OCI-LY7 (cell line): ENCODE results near the gene E2F8. TPM values are rescaled to one million over a fixed set of nuclear protein-coding genes. Genes with fewer than 3 reads are reported as not detected.

Experiments used
- BruUV-seq: library from RNA; stranded (reverse); fragments of 400-500 nt; replicated peaks from 2 replicates; lab custom pipeline; 2021; lab: Mats Ljungman, UMichigan
- CTCF ChIA-PET: fragments of 300-600 bp; sonication (Branson Sonifier 250); formaldehyde crosslinking; loops from one replicate; lab custom pipeline; 2022; ENCODE audit warnings: antibody characterized with exemption; ENCODE audit not compliant: unreplicated experiment; lab: Charles Lee
- POLR2A ChIA-PET: fragments of 300-600 bp; sonication (Branson Sonifier 250); formaldehyde crosslinking; loops from one replicate; lab custom pipeline; 2022; ENCODE audit warnings: antibody characterized with exemption; lab: Charles Lee
- DNase-seq: peaks from one replicate; pipeline ENCODE4 v3.0.0-alpha.2; 2015; ENCODE audit warnings: low spot score
- H2AFZ ChIP-seq: fragments of 200-600 bp; sonication (generic), shearing (Covaris generic); 2 replicates; pipeline ENCODE4 v1.6.1; 2014; ENCODE audit warnings: mild to moderate bottlenecking, antibody characterized with exemption, low read length, moderate library complexity
- H3K27ac ChIP-seq: fragments of 200-600 bp; sonication (generic); 2 replicates; pipeline ENCODE4 v1.5.1; 2014; ENCODE audit warnings: mixed run types, low read depth, mild to moderate bottlenecking, moderate library complexity, low read length, inconsistent platforms; ENCODE audit not compliant: poor library complexity, severe bottlenecking
- H3K36me3 ChIP-seq: fragments of 200-600 bp; sonication (generic); 2 replicates; pipeline ENCODE4 v1.6.1; 2014; ENCODE audit warnings: mild to moderate bottlenecking, antibody characterized with exemption, low read length, moderate library complexity, mixed read lengths; ENCODE audit not compliant: insufficient read depth
- H3K4me1 ChIP-seq: fragments of 200-600 bp; sonication (generic); 2 replicates; pipeline ENCODE4 v1.5.1; 2014; ENCODE audit warnings: mild to moderate bottlenecking, low read length; ENCODE audit not compliant: insufficient read depth, poor library complexity, severe bottlenecking
- H3K4me2 ChIP-seq: fragments of 200-600 bp; sonication (generic); 2 replicates; pipeline ENCODE4 v1.6.1; 2014; ENCODE audit warnings: mild to moderate bottlenecking, low read length
- H3K4me3 ChIP-seq: fragments of 200-600 bp; sonication (generic); 2 replicates; pipeline ENCODE4 v1.5.1; 2014; ENCODE audit warnings: mild to moderate bottlenecking, low read depth, low read length; ENCODE audit not compliant: poor library complexity, severe bottlenecking
- H3K79me2 ChIP-seq: fragments of 200-600 bp; sonication (generic); 2 replicates; pipeline ENCODE4 v1.6.1; 2016; ENCODE audit warnings: low read depth, mild to moderate bottlenecking, low read length, moderate library complexity, mixed read lengths; ENCODE audit not compliant: insufficient read depth
- H3K9me2 ChIP-seq: fragments of 200-600 bp; sonication (generic); 2 replicates; pipeline ENCODE4 v1.6.1; 2016; ENCODE audit warnings: mild to moderate bottlenecking, low read length, mixed read lengths; ENCODE audit not compliant: insufficient read depth
- H3K9me3 ChIP-seq: fragments of 200-600 bp; sonication (generic); 2 replicates; pipeline ENCODE4 v1.6.1; 2014; ENCODE audit warnings: mild to moderate bottlenecking, mixed run types, low read length, mixed read lengths
- H4K20me1 ChIP-seq: fragments of 200-600 bp; sonication (generic); 2 replicates; pipeline ENCODE4 v1.6.1; 2014; ENCODE audit warnings: mild to moderate bottlenecking, antibody characterized with exemption, low read length, moderate library complexity, mixed read lengths; ENCODE audit not compliant: insufficient read depth
- CTCF ChIP-seq: fragments of 200-600 bp; sonication (generic); conservative IDR thresholded peaks from 2 replicates; pipeline ENCODE4 v1.5.1; 2014; ENCODE audit warnings: mild to moderate bottlenecking, antibody characterized with exemption, low read length, moderate library complexity, mixed read lengths
- EZH2phosphoT487 ChIP-seq: fragments of 200-600 bp; sonication (generic); IDR thresholded peaks from 2 replicates; pipeline ENCODE4 v1.6.1; 2018; ENCODE audit warnings: low read depth, borderline replicate concordance, mild to moderate bottlenecking, mixed run types, antibody characterized with exemption, low read length, moderate library complexity, mixed read lengths
- intact Hi-C: fragments of 100-400 bp; cut with micrococcal nuclease; formaldehyde crosslinking; loops from one replicate; pipeline ENCODE4 v1.10.0; 2022; ENCODE audit not compliant: unreplicated experiment
- total RNA-seq, 2 experiments: library from RNA; depleted of rRNA in 1 of 2; stranded (reverse); fragments of >200 nt in 1 of 2; shearing (Covaris generic) in 1 of 2; gene quantifications; 2 replicates each; pipeline ENCODE4 v1.2.3, GENCODE V29; 2014 to 2022

E2F8 gene
- total RNA-seq, 2 experiments from 2014 or later: 29.3 to 55.7 TPM

- Histone ChIP-seq H3K9me3 (no peaks in the 10 kb centered on the region), H3K79me2 (peaks cover 5% of the 10 kb centered on the region; the same call in 1 of the 2 replicates), H3K4me3 (no peak overlapping the region), H3K9me2 (no peaks in the 10 kb centered on the region), H4K20me1 (no peaks in the 10 kb centered on the region), H3K36me3 (peaks cover 97% of the 10 kb centered on the region), H3K27ac (no peak overlapping the region), H3K4me2 (no peak overlapping the region), H2AFZ (no peak overlapping the region), H3K4me1 (no peaks in the 10 kb centered on the region)
- ChIA-PET POLR2A (interaction anchor here (0.5 kb wide), 1 partner anchor 30 kb away, joined by 3 read pairs; no protein-coding TSS in a partner anchor), CTCF (no interaction called here)
- TF ChIP-seq EZH2phosphoT487: no peak
- TF ChIP-seq CTCF: no peak
- intact Hi-C loops: no loop called here
- no peak for DNase-seq
- BruUV-seq: no TSS peak
These were observed 14.2 kb downstream of the E2F8 start for GRCh38 chr11:19226378-19227195.

GRCh38 chr11:19225581-19225980, 15.2 kb downstream of the E2F8 start:
- Histone ChIP-seq H3K9me3 (no peaks in the 10 kb centered on the region), H3K4me3 (no peak overlapping the region), H3K9me2 (no peaks in the 10 kb centered on the region), H2AFZ (no peak overlapping the region), H3K4me1 (no peaks in the 10 kb centered on the region), H3K79me2 (peaks cover 5% of the 10 kb centered on the region; the same call in 1 of the 2 replicates), H3K27ac (no peak overlapping the region), H3K4me2 (no peak overlapping the region), H4K20me1 (no peaks in the 10 kb centered on the region), H3K36me3 (peaks cover 87% of the 10 kb centered on the region)
- ChIA-PET CTCF (no interaction called here), POLR2A (no interaction called here)
- intact Hi-C loops: no loop called here
- no peak for DNase-seq
- no TSS peak for BruUV-seq
- TF ChIP-seq CTCF: no peak
- no peak for TF ChIP-seq EZH2phosphoT487

GRCh38 chr11:19225123-19225522, 15.6 kb downstream of the E2F8 start:
- POLR2A ChIA-PET: no interaction called here
- H3K4me3 ChIP-seq: no peak overlapping the region
- H4K20me1 ChIP-seq: no peaks in the 10 kb centered on the region
- TF ChIP-seq CTCF (no peak), EZH2phosphoT487 (no peak)
- no peak for DNase-seq
- peaks cover 82% of the 10 kb centered on the region for H3K36me3 ChIP-seq
- no peaks in the 10 kb centered on the region for H3K9me2 ChIP-seq
- H3K79me2 ChIP-seq: peaks cover 4% of the 10 kb centered on the region; the same call in 1 of the 2 replicates
- no peak overlapping the region for H3K27ac ChIP-seq
- no TSS peak for BruUV-seq
- no peaks in the 10 kb centered on the region for H3K4me1 ChIP-seq
- intact Hi-C loops: no loop called here
- H3K9me3 ChIP-seq: no peaks in the 10 kb centered on the region
- CTCF ChIA-PET: no interaction called here
- no peak overlapping the region for H2AFZ ChIP-seq
- H3K4me2 ChIP-seq: no peak overlapping the region
